HG03064 (cell line): Measurements from ENCODE around the gene SRRM4.

Experiments
- ATAC-seq: cut with Tn5 transposase; IDR thresholded peaks from one replicate; pipeline ENCODE4 v1.9.1; 2021; ENCODE audit warnings: low read depth; ENCODE audit not compliant: unreplicated experiment

Gene SRRM4

GRCh38 chr12:119114294-119114693 lies 133.0 kb downstream of the SRRM4 start:
- ATAC-seq, result no peak

- ATAC-seq, result no peak
Measured at GRCh38 chr12:119115296-119115905, 134.1 kb downstream of the SRRM4 start.

- no peak for ATAC-seq
Measured at GRCh38 chr12:119117936-119118335, 136.6 kb downstream of the SRRM4 start.

GRCh38 chr12:119118625-119119024 lies 137.3 kb downstream of the SRRM4 start:
- no peak for ATAC-seq

GRCh38 chr12:119122047-119122446 lies 140.7 kb downstream of the SRRM4 start:
- no peak for ATAC-seq

- no peak for ATAC-seq
Measured at GRCh38 chr12:119122751-119123150, 141.4 kb downstream of the SRRM4 start.

- no peak for ATAC-seq
Measured at GRCh38 chr12:119128527-119128926, 147.2 kb downstream of the SRRM4 start.

GRCh38 chr12:119129827-119130434 lies 148.6 kb downstream of the SRRM4 start:
- no peak for ATAC-seq

- no peak for ATAC-seq
Measured at GRCh38 chr12:119130523-119130922, 149.2 kb downstream of the SRRM4 start.

GRCh38 chr12:119134284-119135072 lies 153.1 kb downstream of the SRRM4 start:
- ATAC-seq, result no peak

GRCh38 chr12:119136811-119137410 lies 155.6 kb downstream of the SRRM4 start:
- ATAC-seq, result no peak

- ATAC-seq, result no peak
Measured at GRCh38 chr12:119139448-119139847, 158.1 kb downstream of the SRRM4 start.

- no peak for ATAC-seq
Measured at GRCh38 chr12:119145367-119145766, 164.0 kb downstream of the SRRM4 start.

- ATAC-seq, result no peak
Measured at GRCh38 chr12:119147847-119148448, 166.6 kb downstream of the SRRM4 start.

- no peak for ATAC-seq
Measured at GRCh38 chr12:119149270-119149669, 167.9 kb downstream of the SRRM4 start.

- ATAC-seq, result no peak
Measured at GRCh38 chr12:119151445-119152026, 170.2 kb downstream of the SRRM4 start.

- ATAC-seq, result no peak
Measured at GRCh38 chr12:119153477-119154434, 172.4 kb downstream of the SRRM4 start.

GRCh38 chr12:119154435-119154818 lies 173.1 kb downstream of the SRRM4 start:
- ATAC-seq, result no peak

GRCh38 chr12:119156401-119157044 lies 175.2 kb downstream of the SRRM4 start:
- ATAC-seq, result no peak
